ENCODE results near the gene SLC35E3. TPM values are rescaled to one million over a fixed set of nuclear protein-coding genes. Genes with fewer than 3 reads are reported as not detected.

SLC35E3 gene
- polyA plus RNA-seq, 2 of the 4 experiments (the other 2 are of a cell fraction), result 5.1 to 22.1 TPM

DNA sequence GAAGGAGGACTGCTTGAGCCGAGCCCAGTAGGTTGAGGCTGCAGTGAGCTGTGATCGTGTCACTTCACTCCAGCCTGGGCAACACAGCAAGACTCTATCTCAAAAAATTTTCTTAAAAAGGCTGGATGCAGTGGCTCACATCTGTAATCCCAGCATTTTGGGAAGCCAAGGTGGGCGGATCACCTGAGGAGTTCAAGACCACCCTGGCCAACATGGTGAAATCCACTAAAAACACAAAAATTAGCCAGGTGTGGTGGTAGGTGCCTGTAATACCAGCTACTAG, 44.9 kb downstream of the SLC35E3 start:
- WGBS (ENCODE audit: missing lambda C conversion rate), result 56% methylated on average over 3 of the region's 3 CpGs
- no peak for DNase-seq (ENCODE audit: low read depth in 1 of 2, low spot score in 1 of 2)
- POLR2A ChIA-PET, result no interaction called here
- no peak for ATAC-seq
- CTCF ChIA-PET, result no interaction called here
- TF ChIP-seq NR3C1 (IDR thresholded peaks at IDR 0.05) (no peak), CBX8 (IDR thresholded peaks at IDR 0.05) (no peak), RNF2 (IDR thresholded peaks at IDR 0.05; ENCODE audit: borderline replicate concordance, low read depth) (no peak), HEYL (CRISPR knock-in tag; IDR thresholded peaks at IDR 0.05) (no peak), RCOR1 (IDR thresholded peaks at IDR 0.05; ENCODE audit: low read depth, low read length) (no peak), BHLHE40 (IDR thresholded peaks at IDR 0.05; ENCODE audit: low read depth, low read length) (no peak), ZSCAN20 (CRISPR knock-in tag; IDR thresholded peaks at IDR 0.05) (no peak)
- TF ChIP-seq, protein P1, sequence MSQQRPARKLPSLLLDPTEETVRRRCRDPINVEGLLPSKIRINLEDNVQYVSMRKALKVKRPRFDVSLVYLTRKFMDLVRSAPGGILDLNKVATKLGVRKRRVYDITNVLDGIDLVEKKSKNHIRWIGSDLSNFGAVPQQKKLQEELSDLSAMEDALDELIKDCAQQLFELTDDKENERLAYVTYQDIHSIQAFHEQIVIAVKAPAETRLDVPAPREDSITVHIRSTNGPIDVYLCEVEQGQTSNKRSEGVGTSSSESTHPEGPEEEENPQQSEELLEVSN (IDR thresholded peaks at IDR 0.05; ENCODE audit: borderline replicate concordance, low read depth), result no peak
- TF ChIP-seq, protein P2, sequence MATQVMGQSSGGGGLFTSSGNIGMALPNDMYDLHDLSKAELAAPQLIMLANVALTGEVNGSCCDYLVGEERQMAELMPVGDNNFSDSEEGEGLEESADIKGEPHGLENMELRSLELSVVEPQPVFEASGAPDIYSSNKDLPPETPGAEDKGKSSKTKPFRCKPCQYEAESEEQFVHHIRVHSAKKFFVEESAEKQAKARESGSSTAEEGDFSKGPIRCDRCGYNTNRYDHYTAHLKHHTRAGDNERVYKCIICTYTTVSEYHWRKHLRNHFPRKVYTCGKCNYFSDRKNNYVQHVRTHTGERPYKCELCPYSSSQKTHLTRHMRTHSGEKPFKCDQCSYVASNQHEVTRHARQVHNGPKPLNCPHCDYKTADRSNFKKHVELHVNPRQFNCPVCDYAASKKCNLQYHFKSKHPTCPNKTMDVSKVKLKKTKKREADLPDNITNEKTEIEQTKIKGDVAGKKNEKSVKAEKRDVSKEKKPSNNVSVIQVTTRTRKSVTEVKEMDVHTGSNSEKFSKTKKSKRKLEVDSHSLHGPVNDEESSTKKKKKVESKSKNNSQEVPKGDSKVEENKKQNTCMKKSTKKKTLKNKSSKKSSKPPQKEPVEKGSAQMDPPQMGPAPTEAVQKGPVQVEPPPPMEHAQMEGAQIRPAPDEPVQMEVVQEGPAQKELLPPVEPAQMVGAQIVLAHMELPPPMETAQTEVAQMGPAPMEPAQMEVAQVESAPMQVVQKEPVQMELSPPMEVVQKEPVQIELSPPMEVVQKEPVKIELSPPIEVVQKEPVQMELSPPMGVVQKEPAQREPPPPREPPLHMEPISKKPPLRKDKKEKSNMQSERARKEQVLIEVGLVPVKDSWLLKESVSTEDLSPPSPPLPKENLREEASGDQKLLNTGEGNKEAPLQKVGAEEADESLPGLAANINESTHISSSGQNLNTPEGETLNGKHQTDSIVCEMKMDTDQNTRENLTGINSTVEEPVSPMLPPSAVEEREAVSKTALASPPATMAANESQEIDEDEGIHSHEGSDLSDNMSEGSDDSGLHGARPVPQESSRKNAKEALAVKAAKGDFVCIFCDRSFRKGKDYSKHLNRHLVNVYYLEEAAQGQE (IDR thresholded peaks at IDR 0.05), result no peak
- TF ChIP-seq, protein P3, sequence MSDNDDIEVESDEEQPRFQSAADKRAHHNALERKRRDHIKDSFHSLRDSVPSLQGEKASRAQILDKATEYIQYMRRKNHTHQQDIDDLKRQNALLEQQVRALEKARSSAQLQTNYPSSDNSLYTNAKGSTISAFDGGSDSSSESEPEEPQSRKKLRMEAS (IDR thresholded peaks at IDR 0.05), result no peak
- TF ChIP-seq, protein P4, sequence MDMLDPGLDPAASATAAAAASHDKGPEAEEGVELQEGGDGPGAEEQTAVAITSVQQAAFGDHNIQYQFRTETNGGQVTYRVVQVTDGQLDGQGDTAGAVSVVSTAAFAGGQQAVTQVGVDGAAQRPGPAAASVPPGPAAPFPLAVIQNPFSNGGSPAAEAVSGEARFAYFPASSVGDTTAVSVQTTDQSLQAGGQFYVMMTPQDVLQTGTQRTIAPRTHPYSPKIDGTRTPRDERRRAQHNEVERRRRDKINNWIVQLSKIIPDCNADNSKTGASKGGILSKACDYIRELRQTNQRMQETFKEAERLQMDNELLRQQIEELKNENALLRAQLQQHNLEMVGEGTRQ (IDR thresholded peaks at IDR 0.05), result no peak
- H3K9me3 ChIP-seq, result no peaks in the 10 kb centered on the region
- no peak overlapping the region for H3K27ac ChIP-seq
- peaks cover 26% of the 10 kb centered on the region for H3K4me1 ChIP-seq
- H3K4me2 ChIP-seq, result no peak overlapping the region
- H3K4me3 ChIP-seq, result no peak overlapping the region
- no peak for FAIRE-seq

DNA sequence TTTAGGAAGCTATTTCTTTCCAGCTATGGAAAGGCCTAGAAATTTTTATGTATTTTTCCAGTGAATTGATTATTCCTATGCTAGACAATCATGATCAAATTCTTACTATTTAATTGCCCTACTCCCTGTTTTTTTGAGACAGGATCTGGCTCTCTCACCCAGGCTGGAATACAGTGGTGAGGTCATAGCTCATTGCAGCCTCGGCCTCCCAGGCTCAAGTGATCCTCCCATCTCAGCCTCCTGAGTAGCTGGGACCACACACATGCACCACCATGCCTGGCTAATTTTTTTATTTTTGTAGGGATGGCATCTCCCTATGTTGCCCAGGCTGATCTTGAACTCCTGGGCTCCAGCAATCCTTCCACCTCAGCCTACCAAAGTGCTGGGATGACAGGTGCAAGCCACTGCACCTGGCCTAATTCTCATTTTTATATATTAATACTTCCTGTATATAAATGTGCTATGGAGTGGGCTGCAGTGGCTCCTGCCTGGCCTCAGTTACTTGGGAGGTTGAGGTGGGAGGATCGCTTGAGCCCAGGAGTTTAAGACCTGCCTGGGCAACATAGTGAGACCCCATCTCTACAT, 46.0 kb downstream of the SLC35E3 start:
- no peak for FAIRE-seq

More for the DNA sequence above, 46.0 kb downstream of the SLC35E3 start:
- DNase-seq (ENCODE audit: low read depth in 1 of 2, low spot score in 1 of 2) (no peak), ATAC-seq (no peak)
- ChIA-PET POLR2A (no interaction called here), CTCF (no interaction called here)
- 85% methylated on average over 2 of the region's 2 CpGs for WGBS (ENCODE audit: missing lambda C conversion rate)
- H3K4me1 ChIP-seq, result peaks cover 23% of the 10 kb centered on the region
- H3K4me3 ChIP-seq, result no peak overlapping the region
- no peaks in the 10 kb centered on the region for H3K9me3 ChIP-seq
- no peak overlapping the region for H3K27ac ChIP-seq
- H3K4me2 ChIP-seq, result no peak overlapping the region
- TF ChIP-seq RNF2 (IDR thresholded peaks at IDR 0.05; ENCODE audit: borderline replicate concordance, low read depth), result no peak
- TF ChIP-seq RFX5 (IDR thresholded peaks at IDR 0.05), result no peak
- TF ChIP-seq PHF8 (IDR thresholded peaks at IDR 0.05; ENCODE audit: borderline replicate concordance, low read depth), result no peak
- TF ChIP-seq, protein P5, sequence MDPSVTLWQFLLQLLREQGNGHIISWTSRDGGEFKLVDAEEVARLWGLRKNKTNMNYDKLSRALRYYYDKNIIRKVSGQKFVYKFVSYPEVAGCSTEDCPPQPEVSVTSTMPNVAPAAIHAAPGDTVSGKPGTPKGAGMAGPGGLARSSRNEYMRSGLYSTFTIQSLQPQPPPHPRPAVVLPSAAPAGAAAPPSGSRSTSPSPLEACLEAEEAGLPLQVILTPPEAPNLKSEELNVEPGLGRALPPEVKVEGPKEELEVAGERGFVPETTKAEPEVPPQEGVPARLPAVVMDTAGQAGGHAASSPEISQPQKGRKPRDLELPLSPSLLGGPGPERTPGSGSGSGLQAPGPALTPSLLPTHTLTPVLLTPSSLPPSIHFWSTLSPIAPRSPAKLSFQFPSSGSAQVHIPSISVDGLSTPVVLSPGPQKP (IDR thresholded peaks at IDR 0.05; ENCODE audit: low read depth, low read length), result no peak
- no peak for TF ChIP-seq CHD4 (IDR thresholded peaks at IDR 0.05; ENCODE audit: borderline replicate concordance)
- TF ChIP-seq GATA3 (IDR thresholded peaks at IDR 0.05; ENCODE audit: borderline replicate concordance), result no peak
- no peak for TF ChIP-seq CEBPB (IDR thresholded peaks at IDR 0.05)
- no peak for TF ChIP-seq EP300 (IDR thresholded peaks at IDR 0.05)
- TF ChIP-seq CBX8 (IDR thresholded peaks at IDR 0.05), result no peak
- TF ChIP-seq, protein P1 (IDR thresholded peaks at IDR 0.05; ENCODE audit: borderline replicate concordance, low read depth), result no peak

Measured in A549 (cell line).